SK-N-MC (cell line): ENCODE measurements around the gene BRINP1.

Experiments used
- EZH2 ChIP-seq: fragments of 200-600 bp; sonication (generic); IDR thresholded peaks from one replicate; pipeline ENCODE4 v1.6.1; 2017; ENCODE audit warnings: antibody characterized with exemption
- POLR2AphosphoS5 ChIP-seq: IDR thresholded peaks from 2 replicates; pipeline ENCODE4 v1.6.1; 2012; ENCODE audit warnings: mild to moderate bottlenecking, low read depth, low read length, borderline replicate concordance

DNA sequence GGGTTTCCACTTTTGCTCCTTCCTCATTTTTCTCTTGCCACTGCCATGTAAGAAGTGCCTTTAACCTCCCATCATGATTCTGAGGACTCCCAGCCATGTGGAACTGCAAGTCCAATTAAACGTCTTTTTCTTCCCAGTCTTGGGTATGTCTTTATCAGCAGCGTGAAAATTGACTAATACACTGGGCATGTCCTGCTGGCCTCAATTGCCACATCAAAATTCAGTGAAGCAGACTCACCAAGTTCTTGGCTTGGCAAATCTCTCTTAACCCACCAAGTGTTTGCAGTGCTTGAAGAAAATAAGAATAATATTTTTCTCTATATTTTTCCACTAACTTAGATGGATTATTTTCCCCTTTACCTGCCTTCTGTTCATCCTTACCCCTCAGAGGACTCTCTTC is 212.0 kb downstream of the BRINP1 start:
- TF ChIP-seq POLR2AphosphoS5 (no peak), EZH2 (no peak)
